RWPE1 (cell line): ENCODE results near the gene CORO7.
A peak's percentile ranks its signal among the peaks of the same experiment; 100 is the strongest.

Experiments used
- CTCF ChIA-PET: fragments of 350-600 bp; sonication (Branson Sonifier 250); formaldehyde crosslinking; extraction: SDS; loops from one replicate; lab custom pipeline; 2021; lab: Yijun Ruan, JAX
- POLR2A ChIA-PET: fragments of 400-600 bp; formaldehyde crosslinking; extraction: SDS; loops from one replicate; lab custom pipeline; 2020; ENCODE audit warnings: antibody characterized with exemption; ENCODE audit not compliant: low non-redundant PET; lab: Yijun Ruan, JAX
- DNase-seq: peaks from one replicate; pipeline ENCODE4 v3.0.0; 2012; ENCODE audit warnings: low spot score
- H3K27ac ChIP-seq: fragments of 450-650 bp; 2 replicates; pipeline ENCODE4 v1.5.1; 2017
- TF ChIP-seq, protein P1 (sequence below): fragments of 450-650 bp; conservative IDR thresholded peaks from 2 replicates; pipeline ENCODE4 v1.5.1; 2017; ENCODE audit warnings: low read depth, mild to moderate bottlenecking

The CORO7 gene

DNA sequence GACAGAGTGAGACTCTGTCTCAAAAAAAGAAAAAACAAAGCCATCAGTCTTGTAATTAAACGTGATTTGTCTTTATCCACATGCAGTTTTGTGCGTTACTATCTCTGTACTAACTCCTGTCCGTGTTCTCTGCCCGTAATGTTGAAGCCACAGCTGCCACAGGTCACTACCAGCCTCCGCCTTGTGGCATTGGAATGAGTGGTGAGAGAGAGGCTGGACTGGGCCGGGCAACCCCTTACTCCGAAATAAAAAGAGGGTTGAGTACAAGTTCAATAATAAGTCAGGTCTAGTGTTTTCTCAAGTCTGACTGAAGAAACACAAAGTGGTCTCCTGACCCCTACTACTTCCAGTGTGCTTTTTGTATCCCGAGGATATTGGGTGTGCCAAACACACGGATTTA, 14.6 kb upstream of the CORO7 start:
- POLR2A ChIA-PET, result no interaction called here

DNA sequence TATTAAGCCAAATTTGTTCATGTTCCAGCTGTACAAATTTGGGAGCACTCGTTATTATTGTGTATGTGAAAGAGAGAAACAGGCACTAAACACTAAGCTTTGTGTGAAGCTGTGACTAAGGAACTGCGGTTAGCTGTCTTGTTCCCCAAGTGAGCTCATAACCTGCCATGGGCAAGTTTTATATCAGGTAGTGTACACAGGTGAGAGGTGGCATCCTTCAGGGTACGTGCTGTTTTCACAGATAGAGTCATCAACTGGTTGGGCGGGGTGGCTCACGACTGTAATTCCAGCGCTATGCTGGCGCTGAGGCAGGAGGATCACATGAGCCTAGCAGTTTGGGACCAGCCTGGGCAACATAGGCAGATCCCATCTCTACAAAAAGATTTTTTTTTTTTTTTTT, 12.1 kb upstream of the CORO7 start:
- CTCF ChIA-PET, result interaction anchor here (0.7 kb wide), 1 partner anchor 159 kb away, joined by 3 read pairs; no protein-coding TSS in a partner anchor
- H3K27ac ChIP-seq, result no peak overlapping the region
- DNase-seq, result no peak
- TF ChIP-seq, protein P1, sequence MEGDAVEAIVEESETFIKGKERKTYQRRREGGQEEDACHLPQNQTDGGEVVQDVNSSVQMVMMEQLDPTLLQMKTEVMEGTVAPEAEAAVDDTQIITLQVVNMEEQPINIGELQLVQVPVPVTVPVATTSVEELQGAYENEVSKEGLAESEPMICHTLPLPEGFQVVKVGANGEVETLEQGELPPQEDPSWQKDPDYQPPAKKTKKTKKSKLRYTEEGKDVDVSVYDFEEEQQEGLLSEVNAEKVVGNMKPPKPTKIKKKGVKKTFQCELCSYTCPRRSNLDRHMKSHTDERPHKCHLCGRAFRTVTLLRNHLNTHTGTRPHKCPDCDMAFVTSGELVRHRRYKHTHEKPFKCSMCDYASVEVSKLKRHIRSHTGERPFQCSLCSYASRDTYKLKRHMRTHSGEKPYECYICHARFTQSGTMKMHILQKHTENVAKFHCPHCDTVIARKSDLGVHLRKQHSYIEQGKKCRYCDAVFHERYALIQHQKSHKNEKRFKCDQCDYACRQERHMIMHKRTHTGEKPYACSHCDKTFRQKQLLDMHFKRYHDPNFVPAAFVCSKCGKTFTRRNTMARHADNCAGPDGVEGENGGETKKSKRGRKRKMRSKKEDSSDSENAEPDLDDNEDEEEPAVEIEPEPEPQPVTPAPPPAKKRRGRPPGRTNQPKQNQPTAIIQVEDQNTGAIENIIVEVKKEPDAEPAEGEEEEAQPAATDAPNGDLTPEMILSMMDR, result no peak
- POLR2A ChIA-PET, result no interaction called here

More for the DNA sequence above, 14.6 kb upstream of the CORO7 start:
- no peak for DNase-seq
- TF ChIP-seq, protein P1, result no peak
- H3K27ac ChIP-seq, result no peak overlapping the region
- CTCF ChIA-PET, result interaction anchor here (0.7 kb wide), 1 partner anchor 78 kb away, joined by 6 read pairs; no protein-coding TSS in a partner anchor

DNA sequence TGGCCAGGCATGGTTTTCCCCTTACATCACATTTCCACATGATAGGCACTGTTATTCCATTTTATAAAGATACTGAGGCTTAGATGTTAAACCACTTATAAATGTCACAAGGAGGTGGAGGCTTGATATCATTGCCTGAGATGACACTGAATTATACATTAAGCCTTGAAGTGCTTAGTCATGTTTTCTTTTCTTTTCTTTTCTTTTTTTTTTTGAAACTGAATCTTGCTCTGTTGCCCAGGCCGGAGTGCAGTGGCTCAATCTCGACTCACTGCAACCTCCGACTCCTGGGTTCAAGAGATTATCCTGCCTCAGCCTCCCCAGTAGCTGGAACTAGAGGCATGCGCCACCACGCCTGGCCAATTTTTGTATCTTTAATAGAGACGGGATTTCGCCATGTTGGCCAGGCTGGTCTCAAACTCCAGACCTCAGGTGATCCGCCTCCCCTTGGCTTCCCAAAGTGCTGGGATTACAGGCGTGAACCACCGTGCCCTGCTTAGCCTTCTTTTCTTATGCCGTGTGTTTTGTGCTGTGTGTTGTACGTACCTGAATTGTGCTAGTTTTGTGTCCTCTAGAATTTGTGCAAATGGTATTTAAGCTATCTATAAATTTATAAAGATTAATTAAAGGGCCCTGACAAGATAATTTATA, 10.5 kb upstream of the CORO7 start:
- TF ChIP-seq, protein P1, result no peak
- no peak for DNase-seq
- H3K27ac ChIP-seq, result no peak overlapping the region
- ChIA-PET CTCF (no interaction called here), POLR2A (no interaction called here)

DNA sequence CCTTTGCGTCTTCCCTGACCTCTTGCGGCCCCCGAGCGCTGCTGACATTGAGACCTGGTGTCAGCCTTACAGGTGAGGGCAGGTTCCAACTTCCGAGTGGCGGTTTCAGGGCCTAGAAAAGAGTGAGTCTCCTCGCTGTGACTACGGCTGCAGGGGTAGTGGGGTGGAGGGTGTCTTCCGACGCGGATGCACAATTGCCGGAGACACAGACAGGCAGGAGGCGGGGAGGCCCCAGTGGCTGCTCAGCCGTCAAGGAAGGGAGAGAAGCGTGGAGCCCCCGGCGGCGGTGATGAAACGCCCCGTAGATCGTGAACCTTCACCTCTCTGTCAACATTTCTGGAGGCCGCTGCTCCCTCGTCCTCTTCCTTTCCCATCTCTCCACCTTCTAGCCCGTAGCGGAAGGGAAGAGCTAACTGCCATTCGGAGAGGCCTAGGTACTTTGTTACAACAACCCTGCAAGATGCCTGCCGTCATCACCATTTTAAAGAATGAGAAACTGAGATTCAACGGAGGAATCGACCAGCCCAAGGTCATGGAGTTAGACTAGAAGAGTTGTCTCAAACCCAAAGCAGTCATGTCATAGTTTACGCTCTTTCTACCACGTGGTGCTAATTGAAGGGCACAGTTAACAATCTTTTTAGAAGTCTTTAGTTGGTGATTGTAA, 9.8 kb upstream of the CORO7 start:
- peak overlapping the region; percentile 95 for H3K27ac ChIP-seq
- TF ChIP-seq, protein P1, result no peak
- no peak for DNase-seq
- ChIA-PET CTCF (interaction anchor here (0.7 kb wide), 1 partner anchor 54 kb away, joined by 3 read pairs; no protein-coding TSS in a partner anchor), POLR2A (no interaction called here)

DNA sequence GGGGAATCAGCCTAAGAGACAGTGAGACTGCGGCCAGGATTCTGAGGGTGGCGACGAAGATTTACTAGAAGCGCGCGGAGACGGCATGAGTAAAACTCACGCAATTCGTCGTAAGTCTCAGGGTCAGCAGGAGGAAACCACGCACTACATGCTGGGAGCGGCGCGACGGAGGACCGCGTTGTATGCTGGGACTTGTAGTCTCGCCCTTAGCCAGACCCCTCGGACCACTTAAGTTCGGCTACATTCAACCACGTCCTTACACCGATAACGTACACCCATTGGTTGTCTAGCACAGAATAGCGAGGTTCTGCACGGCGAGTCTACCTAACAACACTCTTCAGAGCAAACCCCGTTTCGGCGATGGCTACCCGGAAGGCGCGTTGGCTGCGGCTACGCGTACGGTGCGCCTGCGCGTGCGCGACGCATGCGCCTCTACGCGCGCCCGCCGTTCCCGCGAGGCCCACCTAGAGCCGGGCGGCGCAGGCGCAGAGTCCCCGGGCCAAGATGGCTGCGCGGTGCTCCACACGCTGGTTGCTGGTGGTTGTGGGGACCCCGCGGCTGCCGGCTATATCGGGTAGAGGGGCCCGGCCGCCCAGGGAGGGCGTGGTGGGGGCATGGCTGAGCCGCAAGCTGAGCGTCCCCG, 9.1 kb upstream of the CORO7 start, which contains the start of gene DNAJA3:
Gene DNAJA3 (plus strand): TSS at position 491 of the 643 bp plus-strand sequence. CDS start 14 bp downstream, at position 505.
- TF ChIP-seq, protein P1, result no peak
- ChIA-PET POLR2A (interaction anchor here (0.7 kb wide), 1 partner anchor 160 kb away, joined by 5 read pairs; no protein-coding TSS in a partner anchor), CTCF (no interaction called here)

DNA sequence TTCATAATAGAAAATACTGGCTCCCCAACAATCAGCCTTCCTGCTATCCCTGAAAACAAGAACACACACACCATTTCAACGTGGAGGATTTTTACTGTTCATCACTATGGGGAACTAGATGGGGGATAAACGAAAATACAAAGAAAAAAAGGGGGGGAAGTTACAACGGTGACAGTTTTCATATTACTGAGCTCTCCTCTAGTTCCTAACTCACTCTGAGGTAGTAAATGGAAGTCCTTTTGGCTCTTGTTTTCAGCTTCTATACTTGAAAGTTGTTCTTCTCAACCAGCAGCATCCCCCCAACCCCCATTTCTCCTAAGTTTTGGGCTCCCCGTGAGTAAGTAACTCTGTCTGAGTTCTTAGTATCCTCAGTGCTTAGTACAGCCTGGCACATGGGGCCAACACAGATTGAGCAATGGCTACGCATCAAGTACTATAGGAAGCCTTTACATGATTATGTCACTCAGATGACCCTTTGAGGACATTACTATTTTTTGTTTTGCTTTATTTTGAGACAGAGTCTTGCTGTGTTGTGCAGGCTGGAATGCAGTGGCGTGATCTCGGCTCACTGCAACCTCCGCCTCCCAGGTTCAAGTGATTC, 4.2 kb upstream of the CORO7 start:
- no peak overlapping the region for H3K27ac ChIP-seq
- no peak for DNase-seq
- TF ChIP-seq, protein P1, result no peak
- ChIA-PET POLR2A (no interaction called here), CTCF (no interaction called here)

More for the DNA sequence above, 9.1 kb upstream of the CORO7 start, which contains the start of gene DNAJA3:
- peak; percentile 95 for DNase-seq
- peak within 1 kb of the TSS; percentile 95 for H3K27ac ChIP-seq
